Measurements from ENCODE around the gene LGALS16. TPM values are rescaled to one million over a fixed set of nuclear protein-coding genes. Genes with fewer than 3 reads are reported as not detected.

Gene LGALS16
- total and polyA plus RNA-seq, 10 of the 15 experiments (the other 5 are each of a cell fraction or from before 2014, with no cell fraction given): not detected

GRCh38 chr19:39623946-39624345 lies 31.8 kb upstream of the LGALS16 start:
- BruUV-seq (replicated peaks): no TSS peak
- Histone ChIP-seq H3K4me2 (ENCODE audit: control insufficient read depth, insufficient read depth) (no peak overlapping the region), H3K27ac (ENCODE audit: control insufficient read depth, insufficient read depth) (no peak overlapping the region), H3K9ac (ENCODE audit: control insufficient read depth, insufficient read depth, low read length) (no peak overlapping the region), H3K4me3 (no peak overlapping the region), H3K9me3 (replicated peaks; ENCODE audit: control insufficient read depth, insufficient read depth, low read length) (no peaks in the 10 kb centered on the region), H3K36me3 (ENCODE audit: control insufficient read depth in 2 of 2, insufficient read depth in 2 of 2, low read length in 1 of 2) (no peaks in the 10 kb centered on the region), H3K4me1 (ENCODE audit: control insufficient read depth, insufficient read depth, low read length) (no peaks in the 10 kb centered on the region), H3K27me3 (replicated peaks in 1 of 2; ENCODE audit: control insufficient read depth in 2 of 2, insufficient read depth in 2 of 2, low read length in 1 of 2) (no peaks in the 10 kb centered on the region), H2AFZ (ENCODE audit: control insufficient read depth, low read depth, low read length) (no peak overlapping the region), H4K20me1 (ENCODE audit: control insufficient read depth, insufficient read depth) (no peaks in the 10 kb centered on the region), H3K79me2 (ENCODE audit: control insufficient read depth, insufficient read depth, low read length) (no peaks in the 10 kb centered on the region)
- CTCF ChIA-PET: interaction anchor here (1.1 kb wide), 1 partner anchor 72 kb away, joined by 7 read pairs; no protein-coding TSS in a partner anchor
- intact Hi-C loops (cut with micrococcal nuclease; ENCODE audit: unreplicated experiment) (no loop called here), in situ Hi-C loops (cut with MboI) (no loop called here)
- RAD21 ChIA-PET (ENCODE audit: unreplicated experiment): no interaction called here
- ATAC-seq: no peak
- POLR2A ChIA-PET: no interaction called here
- SMC1A ChIA-PET (ENCODE audit: uncharacterized antibody, unreplicated experiment): no interaction called here
- no peak for DNase-seq (ENCODE audit: low read depth, low spot score)
- 43% methylated on average over 5 of the region's 5 CpGs for WGBS (ENCODE audit: insufficient coverage, insufficient replicate concordance, low lambda C conversion rate, missing lambda C conversion rate)
- FAIRE-seq: no peak
- no peak for TF ChIP-seq TCF12 (IDR thresholded peaks at IDR 0.05; ENCODE audit: low read depth, low read length)
- TF ChIP-seq E2F4 (IDR thresholded peaks at IDR 0.05; ENCODE audit: low read depth, low read length): no peak
- no peak for TF ChIP-seq BACH1 (IDR thresholded peaks at IDR 0.05; ENCODE audit: borderline replicate concordance)
- no peak for TF ChIP-seq BCL3 (IDR thresholded peaks at IDR 0.05; ENCODE audit: borderline replicate concordance, insufficient read depth, low read depth, low read length, poor library complexity, severe bottlenecking)
- TF ChIP-seq ZNF592 (IDR thresholded peaks at IDR 0.05): no peak
- TF ChIP-seq GATAD2B (conservative IDR thresholded peaks at IDR 0.05; ENCODE audit: low read depth): no peak
- no peak for TF ChIP-seq DPF2 (IDR thresholded peaks at IDR 0.05)
- no peak for TF ChIP-seq ZBTB11 (CRISPR knock-in tag; IDR thresholded peaks at IDR 0.05)
- TF ChIP-seq KLF5 (IDR thresholded peaks at IDR 0.05; ENCODE audit: partially characterized antibody): no peak
- no peak for TF ChIP-seq SKIL (IDR thresholded peaks at IDR 0.05; ENCODE audit: low read depth, poor library complexity, severe bottlenecking)
- TF ChIP-seq ESRRA (IDR thresholded peaks at IDR 0.05; ENCODE audit: low read length): no peak
- no peak for TF ChIP-seq TBL1XR1 (IDR thresholded peaks at IDR 0.05; ENCODE audit: low read depth, low read length)

Measured in GM12878 (cell line).